Measurements from ENCODE around the gene SAE1.

The SAE1 gene

GRCh38 chr19:47183601-47184000 is 53.0 kb downstream of the SAE1 start:
- Mint-ChIP-seq H3K27me3 (ENCODE audit: low read depth, poor library complexity) (peaks cover 4% of the 10 kb centered on the region), H3K36me3 (ENCODE audit: low read depth) (peaks cover 50% of the 10 kb centered on the region), H3K27ac (peak overlapping the region; percentile 77), H3K9me3 (no peaks in the 10 kb centered on the region), H3K4me1 (peaks cover 43% of the 10 kb centered on the region), H3K4me3 (no peak overlapping the region)
- no peak for DNase-seq
- no peak for TF ChIP-seq CTCF (IDR thresholded peaks at IDR 0.05)

GRCh38 chr19:47186446-47187334 is 56.1 kb downstream of the SAE1 start:
- Mint-ChIP-seq H3K27me3 (ENCODE audit: low read depth, poor library complexity) (peaks cover 4% of the 10 kb centered on the region), H3K36me3 (ENCODE audit: low read depth) (peaks cover 45% of the 10 kb centered on the region), H3K4me3 (no peak overlapping the region), H3K9me3 (no peaks in the 10 kb centered on the region), H3K4me1 (peaks cover 73% of the 10 kb centered on the region), H3K27ac (peak overlapping the region; percentile 76)
- no peak for TF ChIP-seq CTCF (IDR thresholded peaks at IDR 0.05)
- DNase-seq, result no peak

GRCh38 chr19:47187335-47187655 is 56.7 kb downstream of the SAE1 start:
- peaks cover 39% of the 10 kb centered on the region for H3K36me3 Mint-ChIP-seq (ENCODE audit: low read depth)
- no peak overlapping the region for H3K4me3 Mint-ChIP-seq
- peaks cover 69% of the 10 kb centered on the region for H3K4me1 Mint-ChIP-seq
- peak overlapping the region; percentile 76 for H3K27ac Mint-ChIP-seq
- H3K27me3 Mint-ChIP-seq (ENCODE audit: low read depth, poor library complexity), result peaks cover 4% of the 10 kb centered on the region
- DNase-seq, result no peak
- no peaks in the 10 kb centered on the region for H3K9me3 Mint-ChIP-seq
- no peak for TF ChIP-seq CTCF (IDR thresholded peaks at IDR 0.05)

- Mint-ChIP-seq H3K4me1 (peaks cover 67% of the 10 kb centered on the region), H3K27ac (peak overlapping the region; percentile 92), H3K4me3 (no peak overlapping the region), H3K36me3 (ENCODE audit: low read depth) (peaks cover 37% of the 10 kb centered on the region), H3K27me3 (ENCODE audit: low read depth, poor library complexity) (peaks cover 4% of the 10 kb centered on the region), H3K9me3 (no peaks in the 10 kb centered on the region)
- TF ChIP-seq CTCF (IDR thresholded peaks at IDR 0.05), result no peak
- no peak for DNase-seq
Observed at GRCh38 chr19:47187797-47188196, 57.2 kb downstream of the SAE1 start.

GRCh38 chr19:47188507-47189033 is 57.9 kb downstream of the SAE1 start:
- Mint-ChIP-seq H3K27ac (peak overlapping the region; percentile 92), H3K4me3 (no peak overlapping the region), H3K9me3 (no peaks in the 10 kb centered on the region), H3K4me1 (peaks cover 61% of the 10 kb centered on the region), H3K27me3 (ENCODE audit: low read depth, poor library complexity) (peaks cover 4% of the 10 kb centered on the region), H3K36me3 (ENCODE audit: low read depth) (peaks cover 32% of the 10 kb centered on the region)
- no peak for DNase-seq
- no peak for TF ChIP-seq CTCF (IDR thresholded peaks at IDR 0.05)

All from nephron progenitor cell (in vitro differentiated cells).